ENCODE results near the gene KIFAP3. TPM values are rescaled to one million over a fixed set of nuclear protein-coding genes. Genes with fewer than 3 reads are reported as not detected.
A peak's percentile ranks its signal among the peaks of the same experiment; 100 is the strongest.

The KIFAP3 gene
- total and polyA plus RNA-seq, 12 donors = 16.5 to 84.0 (median 54.0) TPM

DNA sequence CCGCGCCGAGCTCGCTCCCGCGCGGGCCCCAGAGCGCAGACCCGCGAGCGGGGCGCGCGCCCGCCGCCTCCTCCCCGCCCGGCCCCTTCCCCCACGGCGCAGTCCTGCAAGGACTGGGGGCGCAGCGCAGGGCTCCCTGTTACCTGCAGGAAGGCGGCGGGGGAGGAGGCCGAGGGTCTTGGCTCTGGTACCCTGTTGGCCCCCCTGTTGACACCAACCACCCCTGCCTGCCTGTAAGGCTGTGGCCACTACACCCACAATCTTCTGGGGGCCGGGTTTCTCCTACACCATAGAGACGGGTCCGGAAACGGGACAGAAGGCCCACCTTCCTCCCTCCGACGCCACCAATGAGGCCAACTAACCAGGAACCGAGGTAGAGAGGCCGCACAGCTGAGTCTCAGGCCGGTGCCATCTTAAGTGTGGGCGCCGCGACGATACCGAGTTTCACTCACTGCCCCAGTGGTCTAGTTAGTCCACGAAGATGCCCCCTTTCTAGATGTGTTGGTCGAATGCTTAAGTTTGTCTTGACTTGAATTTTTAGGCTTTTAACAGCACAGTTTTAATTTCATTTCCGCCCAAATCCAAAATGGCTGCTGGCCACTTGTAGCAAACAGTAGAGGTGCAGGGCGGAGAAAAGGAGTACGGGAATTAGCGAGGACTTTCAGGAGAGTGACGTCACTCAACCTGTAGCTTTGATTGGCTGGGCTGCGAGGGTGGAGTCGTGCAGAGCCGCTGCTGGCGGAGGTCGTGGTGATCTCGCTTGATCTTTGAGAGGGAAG lies 180.7 kb downstream of the KIFAP3 start, which contains the start of gene SCYL3:
TSS of gene SCYL3 (minus strand) at position 252 of the 779 bp plus-strand sequence. CDS start 5,056 bp downstream, outside the sequence.
- intact Hi-C loops (cut with DNase I) = loop anchor here in 3 of 10 donors (2.0 to 10.0 kb wide), 3 partner anchors 97 to 181 kb away; partner anchors contain the start of genes KIFAP3 (in 1 of the 3) and METTL18 (in 1 of the 3)
- H3K9me3 ChIP-seq = no peaks in the 10 kb centered on the region
- H3K4me1 ChIP-seq = peaks cover 0 to 29% (median 26%) of the 10 kb centered on the region in 9 donors
- peaks cover 0 to 10% (median 0%) of the 10 kb centered on the region in 7 donors for H3K27me3 ChIP-seq
- peak; percentile 87 to 97 for DNase-seq
- WGBS, 2 donors = 0 to 1% methylated on average over 39 to 52 of the region's 52 CpGs
- H3K4me3 ChIP-seq = peak within 1 kb of the TSS; percentile 85 to 99 (median 96)
- H3K36me3 ChIP-seq = peaks cover 0 to 3% (median 0%) of the 10 kb centered on the region in 9 donors
- peak; percentile 98 to 100 (median 99) for ATAC-seq
- TF ChIP-seq, protein P1, sequence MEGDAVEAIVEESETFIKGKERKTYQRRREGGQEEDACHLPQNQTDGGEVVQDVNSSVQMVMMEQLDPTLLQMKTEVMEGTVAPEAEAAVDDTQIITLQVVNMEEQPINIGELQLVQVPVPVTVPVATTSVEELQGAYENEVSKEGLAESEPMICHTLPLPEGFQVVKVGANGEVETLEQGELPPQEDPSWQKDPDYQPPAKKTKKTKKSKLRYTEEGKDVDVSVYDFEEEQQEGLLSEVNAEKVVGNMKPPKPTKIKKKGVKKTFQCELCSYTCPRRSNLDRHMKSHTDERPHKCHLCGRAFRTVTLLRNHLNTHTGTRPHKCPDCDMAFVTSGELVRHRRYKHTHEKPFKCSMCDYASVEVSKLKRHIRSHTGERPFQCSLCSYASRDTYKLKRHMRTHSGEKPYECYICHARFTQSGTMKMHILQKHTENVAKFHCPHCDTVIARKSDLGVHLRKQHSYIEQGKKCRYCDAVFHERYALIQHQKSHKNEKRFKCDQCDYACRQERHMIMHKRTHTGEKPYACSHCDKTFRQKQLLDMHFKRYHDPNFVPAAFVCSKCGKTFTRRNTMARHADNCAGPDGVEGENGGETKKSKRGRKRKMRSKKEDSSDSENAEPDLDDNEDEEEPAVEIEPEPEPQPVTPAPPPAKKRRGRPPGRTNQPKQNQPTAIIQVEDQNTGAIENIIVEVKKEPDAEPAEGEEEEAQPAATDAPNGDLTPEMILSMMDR (IDR thresholded peaks at IDR 0.05) = peak in 1 of 9 donors; percentile 12
- H3K27ac ChIP-seq = peak within 1 kb of the TSS; percentile 86 to 99 (median 97)

GRCh38 chr1:169892927-169893644 lies 181.4 kb downstream of the KIFAP3 start:
- intact Hi-C loops (cut with DNase I) = loop anchor here in 3 of 10 donors (2.0 to 10.0 kb wide), 3 partner anchors 96 to 182 kb away; partner anchors contain the start of genes KIFAP3 (in 1 of the 3) and METTL18 (in 1 of the 3)
- 0 to 1% methylated on average over 49 to 51 of the region's 51 CpGs for WGBS, 2 donors
- peak overlapping the region; percentile 86 to 99 (median 97) for H3K27ac ChIP-seq
- DNase-seq = peak in 1 of 2 donors; percentile 29
- TF ChIP-seq, protein P1 (IDR thresholded peaks at IDR 0.05) = no peak
- peak in 4 of 8 donors; percentile 1 to 25 (median 4) for ATAC-seq
- peaks cover 0 to 10% (median 6%) of the 10 kb centered on the region in 9 donors for H3K36me3 ChIP-seq
- H3K4me3 ChIP-seq = peak overlapping the region; percentile 85 to 99 (median 96)
- peaks cover 0 to 29% (median 26%) of the 10 kb centered on the region in 9 donors for H3K4me1 ChIP-seq
- no peaks in the 10 kb centered on the region for H3K9me3 ChIP-seq
- H3K27me3 ChIP-seq = peaks cover 0 to 3% (median 0%) of the 10 kb centered on the region in 7 donors

GRCh38 chr1:169892176-169892926 lies 182.1 kb downstream of the KIFAP3 start:
- TF ChIP-seq, protein P1 (IDR thresholded peaks at IDR 0.05) = no peak
- intact Hi-C loops (cut with DNase I) = loop anchor here in 3 of 10 donors (2.0 to 10.0 kb wide), 3 partner anchors 96 to 182 kb away; partner anchors contain the start of genes KIFAP3 (in 1 of the 3) and METTL18 (in 1 of the 3)
- ATAC-seq (no peak), DNase-seq (no peak)
- 59 to 60% methylated on average over 8 of the region's 8 CpGs for WGBS, 2 donors
- Histone ChIP-seq H3K27ac (peak overlapping the region in 8 of 10 donors; percentile 86 to 99 (median 97)), H3K9me3 (no peaks in the 10 kb centered on the region), H3K4me1 (peaks cover 0 to 29% (median 26%) of the 10 kb centered on the region in 9 donors), H3K36me3 (peaks cover 0 to 18% (median 9%) of the 10 kb centered on the region in 9 donors), H3K27me3 (no peaks in the 10 kb centered on the region), H3K4me3 (peak overlapping the region; percentile 85 to 99 (median 96))
